ENCODE measurements around the gene CCDC57. TPM values are rescaled to one million over a fixed set of nuclear protein-coding genes. Genes with fewer than 3 reads are reported as not detected.

The CCDC57 gene
- polyA plus RNA-seq, 1 donor from 2014 or later = 70.9 TPM

- no peak overlapping the region for H3K27ac ChIP-seq (ENCODE audit: low read length)
- H2AFZ ChIP-seq (ENCODE audit: low read depth, low read length) = no peak overlapping the region
- no peaks in the 10 kb centered on the region for H4K20me1 ChIP-seq (ENCODE audit: insufficient read depth)
- no peak overlapping the region for H3K9ac ChIP-seq (ENCODE audit: low read length)
- H3K4me2 ChIP-seq (ENCODE audit: low read length) = no peak overlapping the region
- H3K9me3 ChIP-seq (ENCODE audit: low read length) = no peaks in the 10 kb centered on the region
- H3K79me2 ChIP-seq (replicated peaks; ENCODE audit: insufficient read depth, low read length) = no peaks in the 10 kb centered on the region
- no peaks in the 10 kb centered on the region for H3K27me3 ChIP-seq (ENCODE audit: insufficient read depth, low read depth, low read length)
- H3K9me2 ChIP-seq (ENCODE audit: insufficient read depth, low read length) = no peaks in the 10 kb centered on the region
- no peaks in the 10 kb centered on the region for H3F3A ChIP-seq (ENCODE audit: insufficient read depth, low read length, poor library complexity, severe bottlenecking)
- TF ChIP-seq RAD21 (conservative IDR thresholded peaks at IDR 0.05) = no peak
- TF ChIP-seq EZH2 (IDR thresholded peaks at IDR 0.05; ENCODE audit: borderline replicate concordance, insufficient read depth, low read length, poor library complexity, severe bottlenecking) = no peak
- no peak for TF ChIP-seq TAF1 (IDR thresholded peaks at IDR 0.05; ENCODE audit: low read depth)
- no peak for TF ChIP-seq REST (IDR thresholded peaks at IDR 0.05; ENCODE audit: borderline replicate concordance)
- TF ChIP-seq, protein P1, sequence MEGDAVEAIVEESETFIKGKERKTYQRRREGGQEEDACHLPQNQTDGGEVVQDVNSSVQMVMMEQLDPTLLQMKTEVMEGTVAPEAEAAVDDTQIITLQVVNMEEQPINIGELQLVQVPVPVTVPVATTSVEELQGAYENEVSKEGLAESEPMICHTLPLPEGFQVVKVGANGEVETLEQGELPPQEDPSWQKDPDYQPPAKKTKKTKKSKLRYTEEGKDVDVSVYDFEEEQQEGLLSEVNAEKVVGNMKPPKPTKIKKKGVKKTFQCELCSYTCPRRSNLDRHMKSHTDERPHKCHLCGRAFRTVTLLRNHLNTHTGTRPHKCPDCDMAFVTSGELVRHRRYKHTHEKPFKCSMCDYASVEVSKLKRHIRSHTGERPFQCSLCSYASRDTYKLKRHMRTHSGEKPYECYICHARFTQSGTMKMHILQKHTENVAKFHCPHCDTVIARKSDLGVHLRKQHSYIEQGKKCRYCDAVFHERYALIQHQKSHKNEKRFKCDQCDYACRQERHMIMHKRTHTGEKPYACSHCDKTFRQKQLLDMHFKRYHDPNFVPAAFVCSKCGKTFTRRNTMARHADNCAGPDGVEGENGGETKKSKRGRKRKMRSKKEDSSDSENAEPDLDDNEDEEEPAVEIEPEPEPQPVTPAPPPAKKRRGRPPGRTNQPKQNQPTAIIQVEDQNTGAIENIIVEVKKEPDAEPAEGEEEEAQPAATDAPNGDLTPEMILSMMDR (IDR thresholded peaks at IDR 0.05; ENCODE audit: poor library complexity, severe bottlenecking) = no peak
- TF ChIP-seq SMC3 (conservative IDR thresholded peaks at IDR 0.05; ENCODE audit: poor library complexity) = no peak
- no peak for TF ChIP-seq MXI1 (conservative IDR thresholded peaks at IDR 0.05; ENCODE audit: poor library complexity, severe bottlenecking)
- TF ChIP-seq EP300 (conservative IDR thresholded peaks at IDR 0.05; ENCODE audit: poor library complexity, severe bottlenecking) = no peak
- no peak for TF ChIP-seq POLR2AphosphoS5 (IDR thresholded peaks at IDR 0.05)
- H3K4me3 ChIP-seq (ENCODE audit: low read length) = no peak overlapping the region
- no peaks in the 10 kb centered on the region for H3K36me3 ChIP-seq (ENCODE audit: insufficient read depth, low read length)
Observed at GRCh38 chr17:82217120-82217529, 4.5 kb upstream of the CCDC57 start.

- Histone ChIP-seq H2AFZ (ENCODE audit: low read depth, low read length) (no peak overlapping the region), H3K9me2 (ENCODE audit: insufficient read depth, low read length) (no peaks in the 10 kb centered on the region), H3K9me3 (ENCODE audit: low read length) (no peaks in the 10 kb centered on the region), H3K79me2 (replicated peaks; ENCODE audit: insufficient read depth, low read length) (peaks cover 6% of the 10 kb centered on the region), H4K20me1 (ENCODE audit: insufficient read depth) (no peaks in the 10 kb centered on the region), H3K36me3 (ENCODE audit: insufficient read depth, low read length) (no peaks in the 10 kb centered on the region), H3K27ac (ENCODE audit: low read length) (no peak overlapping the region), H3K9ac (ENCODE audit: low read length) (no peak overlapping the region), H3K4me2 (ENCODE audit: low read length) (no peak overlapping the region), H3K27me3 (ENCODE audit: insufficient read depth, low read depth, low read length) (no peaks in the 10 kb centered on the region), H3F3A (ENCODE audit: insufficient read depth, low read length, poor library complexity, severe bottlenecking) (no peaks in the 10 kb centered on the region), H3K4me3 (ENCODE audit: low read length) (no peak overlapping the region)
- no peak for TF ChIP-seq SMC3 (conservative IDR thresholded peaks at IDR 0.05; ENCODE audit: poor library complexity)
- no peak for TF ChIP-seq REST (IDR thresholded peaks at IDR 0.05; ENCODE audit: borderline replicate concordance)
- TF ChIP-seq TAF1 (IDR thresholded peaks at IDR 0.05; ENCODE audit: low read depth) = no peak
- TF ChIP-seq, protein P1 (IDR thresholded peaks at IDR 0.05; ENCODE audit: poor library complexity, severe bottlenecking) = no peak
- no peak for TF ChIP-seq MXI1 (conservative IDR thresholded peaks at IDR 0.05; ENCODE audit: poor library complexity, severe bottlenecking)
- no peak for TF ChIP-seq POLR2AphosphoS5 (IDR thresholded peaks at IDR 0.05)
- TF ChIP-seq RAD21 (conservative IDR thresholded peaks at IDR 0.05) = no peak
- no peak for TF ChIP-seq EZH2 (IDR thresholded peaks at IDR 0.05; ENCODE audit: borderline replicate concordance, insufficient read depth, low read length, poor library complexity, severe bottlenecking)
- no peak for TF ChIP-seq EP300 (conservative IDR thresholded peaks at IDR 0.05; ENCODE audit: poor library complexity, severe bottlenecking)
Observed at GRCh38 chr17:82216301-82217119, 3.9 kb upstream of the CCDC57 start.

All from neural cell (in vitro differentiated cells).